SU-DHL-6 (cell line): ENCODE data around the gene ME2.
"Not testable (repeated sequence)": the region's sequence is repeated elsewhere in the genome, so short reads cannot be mapped to it uniquely, and the experiment has no call there.

ENCODE experiments used
- H2AFZ ChIP-seq: fragments of 200-600 bp; sonication (generic); 2 replicates; pipeline ENCODE4 v1.6.1; 2014; ENCODE audit warnings: low read depth, mild to moderate bottlenecking, moderate library complexity, mixed read lengths, antibody characterized with exemption, low read length; ENCODE audit not compliant: severe bottlenecking
- H3F3A ChIP-seq: fragments of 200-600 bp; shearing (Covaris generic); 2 replicates; pipeline ENCODE4 v1.6.0; 2016; ENCODE audit warnings: antibody characterized with exemption, mild to moderate bottlenecking; ENCODE audit not compliant: insufficient read depth
- H3K27ac ChIP-seq: fragments of 200-600 bp; sonication (generic); 2 replicates; pipeline ENCODE4 v1.5.1; 2016; ENCODE audit warnings: low read depth, mild to moderate bottlenecking, low read length, moderate library complexity, mixed read lengths
- H3K27me3 ChIP-seq: fragments of 200-600 bp; sonication (generic), shearing (Covaris generic); 2 replicates; pipeline ENCODE4 v1.6.0; 2014; ENCODE audit warnings: mild to moderate bottlenecking, low read length
- H3K36me3 ChIP-seq: fragments of 200-600 bp; sonication (generic); 2 replicates; pipeline ENCODE4 v1.6.1; 2014; ENCODE audit warnings: mild to moderate bottlenecking, low read length, mixed read lengths
- H3K4me2 ChIP-seq: fragments of 300-600, 200-600 bp; shearing (Covaris generic), sonication (generic); 2 replicates; pipeline ENCODE4 v1.6.0; 2014; ENCODE audit warnings: low read length, low read depth, mild to moderate bottlenecking; ENCODE audit not compliant: poor library complexity, severe bottlenecking
- H3K4me3 ChIP-seq: fragments of 200-600 bp; sonication (generic); 2 replicates; pipeline ENCODE4 v1.5.1; 2014; ENCODE audit warnings: antibody characterized with exemption, low read length, mild to moderate bottlenecking, mixed read lengths; ENCODE audit not compliant: insufficient read depth, poor library complexity, severe bottlenecking
- H3K79me2 ChIP-seq: fragments of 200-600 bp; sonication (generic); 2 replicates; pipeline ENCODE4 v1.6.1; 2014; ENCODE audit warnings: mild to moderate bottlenecking, low read length, moderate library complexity; ENCODE audit not compliant: insufficient read depth
- H3K9ac ChIP-seq: fragments of 200-600 bp; sonication (generic); 2 replicates; pipeline ENCODE4 v1.7.0; 2014; ENCODE audit warnings: mild to moderate bottlenecking, low read length
- H3K9me2 ChIP-seq: fragments of 200-600 bp; sonication (generic); replicated peaks from 2 replicates; pipeline ENCODE4 v1.6.1; 2014; ENCODE audit warnings: low read length; ENCODE audit not compliant: insufficient read depth
- H3K9me3 ChIP-seq: fragments of 200-600 bp; sonication (generic); 2 replicates; pipeline ENCODE4 v1.6.1; 2014; ENCODE audit warnings: low read length, mixed read lengths; ENCODE audit not compliant: insufficient read depth
- H4K20me1 ChIP-seq: fragments of 200-600 bp; sonication (generic); 2 replicates; pipeline ENCODE4 v1.6.1; 2014; ENCODE audit warnings: low read depth, mild to moderate bottlenecking, antibody characterized with exemption, low read length, moderate library complexity, mixed read lengths
- EZH2phosphoT487 ChIP-seq: fragments of 200-600 bp; sonication (generic), shearing (Covaris generic); conservative IDR thresholded peaks from 2 replicates; pipeline ENCODE4 v1.6.1; 2018; ENCODE audit warnings: mild to moderate bottlenecking, antibody characterized with exemption, low read length, moderate library complexity, mixed read lengths
- TF ChIP-seq, protein P1 (sequence below): fragments of 200-600 bp; sonication (generic); IDR thresholded peaks from one replicate; pipeline ENCODE4 v1.5.1; 2017; ENCODE audit warnings: antibody characterized with exemption, mild to moderate bottlenecking, low read length, moderate library complexity; ENCODE audit not compliant: insufficient read depth, poor library complexity, severe bottlenecking

The ME2 gene

DNA sequence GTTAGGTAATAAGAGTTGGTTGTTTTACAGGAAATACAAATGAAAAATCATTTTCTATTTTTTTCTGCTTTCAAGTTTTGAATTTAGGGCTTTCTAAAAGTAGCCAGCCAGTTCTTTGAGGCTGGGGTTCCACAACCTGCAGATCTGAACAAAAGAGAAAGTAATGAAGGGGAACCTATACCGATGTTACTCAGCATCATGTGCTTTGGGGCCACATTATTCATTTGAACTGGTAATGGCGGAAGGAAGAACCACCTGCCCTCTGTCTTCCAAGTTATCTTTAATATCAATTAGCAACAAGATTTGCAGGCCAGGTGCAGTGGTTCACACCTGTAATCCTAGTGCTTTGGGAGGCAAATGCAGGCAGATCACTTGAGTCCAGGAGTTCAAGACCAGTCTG lies 46.2 kb upstream of the ME2 start:
- H3K4me2 ChIP-seq: no peak overlapping the region
- H3K9me2 ChIP-seq: no peaks in the 10 kb centered on the region
- H3K27me3 ChIP-seq: no peaks in the 10 kb centered on the region
- H3K79me2 ChIP-seq: no peaks in the 10 kb centered on the region
- no peak for TF ChIP-seq EZH2phosphoT487
- TF ChIP-seq, protein P1, sequence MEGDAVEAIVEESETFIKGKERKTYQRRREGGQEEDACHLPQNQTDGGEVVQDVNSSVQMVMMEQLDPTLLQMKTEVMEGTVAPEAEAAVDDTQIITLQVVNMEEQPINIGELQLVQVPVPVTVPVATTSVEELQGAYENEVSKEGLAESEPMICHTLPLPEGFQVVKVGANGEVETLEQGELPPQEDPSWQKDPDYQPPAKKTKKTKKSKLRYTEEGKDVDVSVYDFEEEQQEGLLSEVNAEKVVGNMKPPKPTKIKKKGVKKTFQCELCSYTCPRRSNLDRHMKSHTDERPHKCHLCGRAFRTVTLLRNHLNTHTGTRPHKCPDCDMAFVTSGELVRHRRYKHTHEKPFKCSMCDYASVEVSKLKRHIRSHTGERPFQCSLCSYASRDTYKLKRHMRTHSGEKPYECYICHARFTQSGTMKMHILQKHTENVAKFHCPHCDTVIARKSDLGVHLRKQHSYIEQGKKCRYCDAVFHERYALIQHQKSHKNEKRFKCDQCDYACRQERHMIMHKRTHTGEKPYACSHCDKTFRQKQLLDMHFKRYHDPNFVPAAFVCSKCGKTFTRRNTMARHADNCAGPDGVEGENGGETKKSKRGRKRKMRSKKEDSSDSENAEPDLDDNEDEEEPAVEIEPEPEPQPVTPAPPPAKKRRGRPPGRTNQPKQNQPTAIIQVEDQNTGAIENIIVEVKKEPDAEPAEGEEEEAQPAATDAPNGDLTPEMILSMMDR: no peak
- H3K27ac ChIP-seq: no peak overlapping the region
- no peaks in the 10 kb centered on the region for H4K20me1 ChIP-seq
- H3K9ac ChIP-seq: no peak overlapping the region
- H3K9me3 ChIP-seq: no peaks in the 10 kb centered on the region
- H3K4me3 ChIP-seq: no peak overlapping the region
- no peak overlapping the region for H2AFZ ChIP-seq
- no peaks in the 10 kb centered on the region for H3F3A ChIP-seq
- H3K36me3 ChIP-seq: no peaks in the 10 kb centered on the region

DNA sequence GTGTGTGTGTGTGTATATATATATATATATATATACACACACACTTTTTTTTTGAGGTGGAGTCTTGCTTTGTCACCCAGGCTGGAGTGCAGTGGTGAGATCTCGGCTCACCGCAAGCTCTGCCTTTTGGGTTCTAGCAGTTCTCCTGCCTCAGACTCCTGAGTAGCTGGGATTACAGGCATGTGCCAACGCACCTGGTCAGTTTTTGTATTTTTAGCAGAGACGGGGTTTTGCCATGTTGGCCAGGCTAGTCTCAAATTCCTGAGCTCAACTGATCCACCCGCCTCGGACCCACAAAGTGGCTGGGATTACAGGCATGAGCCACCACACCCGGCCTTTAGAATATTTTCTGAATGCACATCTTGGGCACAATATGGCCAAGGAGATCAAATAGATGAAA lies 45.4 kb upstream of the ME2 start:
- H3K9ac ChIP-seq, H3K79me2 ChIP-seq, H4K20me1 ChIP-seq, H3K9me2 ChIP-seq, H3K27me3 ChIP-seq, H3K4me2 ChIP-seq, H2AFZ ChIP-seq, H3K36me3 ChIP-seq, H3K9me3 ChIP-seq, H3F3A ChIP-seq, H3K4me3 ChIP-seq, H3K27ac ChIP-seq: not testable (repeated sequence)

DNA sequence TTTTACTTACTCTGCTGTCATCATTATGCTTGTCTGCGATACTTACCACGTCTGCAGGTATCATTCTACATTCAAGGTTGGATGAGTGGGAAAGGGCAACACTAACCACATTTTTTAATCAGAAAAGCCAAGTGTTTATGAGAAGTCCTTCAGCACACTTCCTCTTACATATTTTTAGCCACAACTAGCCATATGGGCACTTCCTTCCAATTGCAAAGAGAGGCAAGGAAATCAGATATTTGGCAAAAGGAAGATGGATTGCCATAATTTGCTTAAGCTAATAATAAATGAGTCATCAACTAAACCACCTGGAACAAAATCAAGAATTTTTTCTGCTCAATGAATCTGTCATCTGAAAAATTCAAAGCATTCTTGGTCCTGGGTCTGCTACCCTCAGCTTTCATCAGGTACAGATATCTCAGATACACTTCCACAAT lies 42.4 kb upstream of the ME2 start:
- H3K9me3 ChIP-seq: no peaks in the 10 kb centered on the region
- no peaks in the 10 kb centered on the region for H4K20me1 ChIP-seq
- no peak overlapping the region for H3K4me2 ChIP-seq
- no peak overlapping the region for H2AFZ ChIP-seq
- H3K9me2 ChIP-seq: no peaks in the 10 kb centered on the region
- no peaks in the 10 kb centered on the region for H3K79me2 ChIP-seq
- H3K9ac ChIP-seq: no peak overlapping the region
- no peaks in the 10 kb centered on the region for H3K36me3 ChIP-seq
- TF ChIP-seq EZH2phosphoT487: no peak
- TF ChIP-seq, protein P1: no peak
- H3K27me3 ChIP-seq: no peaks in the 10 kb centered on the region
- no peak overlapping the region for H3K27ac ChIP-seq
- H3K4me3 ChIP-seq: no peak overlapping the region
- H3F3A ChIP-seq: no peaks in the 10 kb centered on the region

DNA sequence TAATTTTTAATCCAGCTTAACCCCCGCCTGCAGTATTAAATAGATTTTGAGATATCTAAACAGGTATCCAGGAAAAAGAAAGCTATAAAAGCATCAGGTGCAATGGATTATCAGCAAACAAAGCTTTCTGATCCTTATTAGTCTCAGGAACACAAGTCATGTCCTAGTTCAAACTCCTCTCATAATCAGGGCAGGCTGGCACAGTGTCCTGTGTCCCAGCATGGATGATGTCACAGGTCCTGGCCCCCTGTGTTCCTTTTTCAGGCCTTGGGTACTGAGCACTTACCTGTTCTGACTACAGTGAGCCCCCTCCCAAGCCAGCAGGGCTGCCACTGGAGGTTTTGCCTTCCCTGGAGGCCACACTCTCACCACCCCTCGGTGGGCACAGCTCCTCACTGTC lies 39.6 kb upstream of the ME2 start:
- TF ChIP-seq, protein P1: no peak
- TF ChIP-seq EZH2phosphoT487: no peak

More for the DNA sequence above, 39.6 kb upstream of the ME2 start:
- Histone ChIP-seq H4K20me1 (no peaks in the 10 kb centered on the region), H2AFZ (no peak overlapping the region), H3K9me3 (no peaks in the 10 kb centered on the region), H3K9ac (no peak overlapping the region), H3K9me2 (no peaks in the 10 kb centered on the region), H3K36me3 (no peaks in the 10 kb centered on the region), H3K27me3 (no peaks in the 10 kb centered on the region), H3K79me2 (no peaks in the 10 kb centered on the region), H3K4me2 (no peak overlapping the region), H3K4me3 (no peak overlapping the region), H3F3A (no peaks in the 10 kb centered on the region), H3K27ac (no peak overlapping the region)
